ENCODE data around the gene XYLT1. TPM values are rescaled to one million over a fixed set of nuclear protein-coding genes. Genes with fewer than 3 reads are reported as not detected.
A peak's percentile ranks its signal among the peaks of the same experiment; 100 is the strongest.

XYLT1 gene
- 10.9 and 12.3 TPM in 2 replicates for total RNA-seq
- long read RNA-seq, partial matches to known transcripts = 0 of 16 reads
- long read RNA-seq, other reads (novel, unspliced or antisense) = 16 of 16 reads

GRCh38 chr16:17470908-17471718 is at the start of gene XYLT1:
Gene XYLT1, minus strand, starts transcription at chr16:17470960. Its CDS starts 164 bp downstream, at chr16:17470796.
- DNase-seq (ENCODE audit: low spot score, unreplicated experiment) = peak; percentile 38
- peak within 1 kb of the TSS; percentile 78 for H3K27ac Mint-ChIP-seq
- no peaks in the 10 kb centered on the region for H3K9me3 Mint-ChIP-seq (ENCODE audit: low read depth)
- peaks cover 30% of the 10 kb centered on the region for H3K4me1 Mint-ChIP-seq (ENCODE audit: low read depth)
- peak within 1 kb of the TSS; percentile 78 for H3K4me3 Mint-ChIP-seq (ENCODE audit: low read depth)
- H3K36me3 Mint-ChIP-seq (ENCODE audit: insufficient read depth) = no peaks in the 10 kb centered on the region
- TF ChIP-seq CTCF (IDR thresholded peaks at IDR 0.05; ENCODE audit: unreplicated experiment) = no peak
- H3K27me3 Mint-ChIP-seq = peaks cover 42% of the 10 kb centered on the region

- no peak for TF ChIP-seq CTCF (IDR thresholded peaks at IDR 0.05; ENCODE audit: unreplicated experiment)
- Mint-ChIP-seq H3K4me1 (ENCODE audit: low read depth) (no peaks in the 10 kb centered on the region), H3K4me3 (ENCODE audit: low read depth) (no peak overlapping the region), H3K27ac (no peak overlapping the region), H3K9me3 (ENCODE audit: low read depth) (no peaks in the 10 kb centered on the region), H3K27me3 (peaks cover 24% of the 10 kb centered on the region), H3K36me3 (ENCODE audit: insufficient read depth) (no peaks in the 10 kb centered on the region)
- no peak for DNase-seq (ENCODE audit: low spot score, unreplicated experiment)
Measured at GRCh38 chr16:17520111-17520510, 49.4 kb upstream of the XYLT1 start.

- H3K4me1 Mint-ChIP-seq (ENCODE audit: low read depth) = no peaks in the 10 kb centered on the region
- DNase-seq (ENCODE audit: low spot score, unreplicated experiment) = no peak
- no peak overlapping the region for H3K4me3 Mint-ChIP-seq (ENCODE audit: low read depth)
- TF ChIP-seq CTCF (IDR thresholded peaks at IDR 0.05; ENCODE audit: unreplicated experiment) = no peak
- no peaks in the 10 kb centered on the region for H3K36me3 Mint-ChIP-seq (ENCODE audit: insufficient read depth)
- H3K27ac Mint-ChIP-seq = no peak overlapping the region
- peaks cover 24% of the 10 kb centered on the region for H3K27me3 Mint-ChIP-seq
- peaks cover under 1% of the 10 kb centered on the region for H3K9me3 Mint-ChIP-seq (ENCODE audit: low read depth)
Measured at GRCh38 chr16:17519101-17519955, 48.6 kb upstream of the XYLT1 start.

GRCh38 chr16:17518441-17518840 is 47.7 kb upstream of the XYLT1 start:
- Mint-ChIP-seq H3K4me1 (ENCODE audit: low read depth) (no peaks in the 10 kb centered on the region), H3K36me3 (ENCODE audit: insufficient read depth) (no peaks in the 10 kb centered on the region), H3K4me3 (ENCODE audit: low read depth) (no peak overlapping the region), H3K27me3 (peaks cover 27% of the 10 kb centered on the region), H3K27ac (no peak overlapping the region), H3K9me3 (ENCODE audit: low read depth) (peaks cover 5% of the 10 kb centered on the region)
- no peak for DNase-seq (ENCODE audit: low spot score, unreplicated experiment)
- TF ChIP-seq CTCF (IDR thresholded peaks at IDR 0.05; ENCODE audit: unreplicated experiment) = no peak
